Suppressor macrophage treated with lipopolysaccharide for 1 hour (primary cell): ENCODE data around the gene CTNNA1.

Source experiments
- DNase-seq, 3 donors: peaks; one replicate each; pipeline ENCODE4 v3.0.0-alpha.2; 2020 to 2022

CTNNA1 gene

DNA sequence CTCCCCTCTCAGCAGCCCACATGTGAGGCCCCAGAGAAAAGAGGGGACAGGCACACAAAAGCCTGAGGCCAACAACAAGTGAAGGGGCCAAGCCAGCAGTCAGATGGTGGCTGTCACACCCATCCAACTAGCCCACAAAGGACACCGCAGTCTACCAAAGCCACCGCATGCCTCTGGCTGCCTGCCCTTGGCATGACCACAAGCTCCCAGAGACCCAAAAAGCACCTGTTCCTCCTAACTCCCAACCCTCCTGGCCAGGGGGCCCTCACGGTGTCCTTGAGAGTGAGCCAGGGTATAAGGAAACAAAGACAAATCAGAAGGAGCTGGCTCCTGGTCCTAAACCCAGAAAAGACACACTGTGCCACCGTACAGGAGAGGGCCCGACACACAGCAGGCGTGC lies 199.7 kb downstream of the CTNNA1 start:
- DNase-seq = no peak

GRCh38 chr5:138953387-138954256 lies 200.4 kb downstream of the CTNNA1 start:
- peak; percentile 64 to 70 (median 67) for DNase-seq

GRCh38 chr5:138954257-138955012 lies 201.2 kb downstream of the CTNNA1 start:
- no peak for DNase-seq

DNA sequence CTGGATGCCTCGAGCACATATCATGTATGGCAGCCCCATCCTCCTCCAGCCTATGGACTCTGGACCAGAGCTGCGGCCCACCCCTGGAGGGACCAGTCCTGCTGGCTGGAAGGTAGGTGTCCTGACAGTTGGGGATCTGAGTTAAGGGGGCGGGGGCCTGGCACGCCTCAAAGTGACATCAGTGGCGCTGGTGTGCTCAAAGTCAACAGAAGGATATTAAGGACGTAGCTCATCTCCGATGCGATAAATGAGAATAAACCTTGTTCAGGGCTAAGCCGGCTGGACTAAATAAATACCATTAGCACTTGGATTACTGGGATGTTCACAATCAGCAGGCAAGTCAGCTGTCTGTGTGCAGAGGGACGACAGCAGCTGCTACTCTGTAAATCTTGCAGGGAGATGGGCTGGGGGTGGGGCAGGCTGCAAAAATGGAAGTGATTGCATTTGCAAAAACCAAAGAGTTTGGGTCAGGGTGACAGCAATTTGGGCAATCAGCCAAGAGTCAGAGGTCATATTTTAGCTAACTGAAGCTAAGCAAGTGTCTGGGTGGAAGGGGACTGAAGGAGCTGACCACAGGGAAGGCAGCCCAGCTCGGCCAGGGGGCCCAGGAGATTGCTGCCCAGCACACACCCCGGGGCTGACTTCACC lies 201.9 kb downstream of the CTNNA1 start:
- DNase-seq = peak in 1 of 3 donors; percentile 15

- no peak for DNase-seq
Observed at GRCh38 chr5:138955671-138956295, 202.6 kb downstream of the CTNNA1 start.

- no peak for DNase-seq
Observed at GRCh38 chr5:138956801-138957200, 203.6 kb downstream of the CTNNA1 start.

DNA sequence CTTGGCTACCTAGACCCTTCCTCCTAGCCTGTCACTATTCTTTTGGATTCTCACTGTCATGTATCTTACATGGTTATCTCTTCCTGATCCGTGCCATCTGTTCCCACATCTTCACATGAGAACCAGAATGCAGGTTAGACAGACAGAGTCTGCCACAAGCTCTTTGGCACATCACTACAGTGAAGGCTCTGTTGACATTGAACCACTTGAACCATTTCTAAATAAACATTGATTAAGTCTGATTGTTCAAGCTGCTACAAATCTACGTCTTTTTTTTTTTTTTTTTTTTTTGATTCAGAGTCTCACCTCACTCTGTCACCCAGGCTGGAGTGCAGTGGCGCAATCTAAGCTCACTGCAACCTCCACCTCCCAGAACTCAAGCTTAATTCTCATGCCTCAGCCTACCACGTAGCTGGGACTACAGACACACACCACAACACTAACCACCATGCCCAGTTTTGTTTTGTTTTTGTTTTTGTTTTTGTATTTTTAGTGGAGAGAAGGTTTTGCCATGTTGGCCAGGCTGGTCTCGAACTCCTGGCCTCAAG lies 207.0 kb downstream of the CTNNA1 start:
- no peak for DNase-seq

GRCh38 chr5:138961221-138961620 lies 208.0 kb downstream of the CTNNA1 start:
- no peak for DNase-seq

- peak in 1 of 3 donors; percentile 19 for DNase-seq
Observed at GRCh38 chr5:138961729-138962128, 208.5 kb downstream of the CTNNA1 start.

DNA sequence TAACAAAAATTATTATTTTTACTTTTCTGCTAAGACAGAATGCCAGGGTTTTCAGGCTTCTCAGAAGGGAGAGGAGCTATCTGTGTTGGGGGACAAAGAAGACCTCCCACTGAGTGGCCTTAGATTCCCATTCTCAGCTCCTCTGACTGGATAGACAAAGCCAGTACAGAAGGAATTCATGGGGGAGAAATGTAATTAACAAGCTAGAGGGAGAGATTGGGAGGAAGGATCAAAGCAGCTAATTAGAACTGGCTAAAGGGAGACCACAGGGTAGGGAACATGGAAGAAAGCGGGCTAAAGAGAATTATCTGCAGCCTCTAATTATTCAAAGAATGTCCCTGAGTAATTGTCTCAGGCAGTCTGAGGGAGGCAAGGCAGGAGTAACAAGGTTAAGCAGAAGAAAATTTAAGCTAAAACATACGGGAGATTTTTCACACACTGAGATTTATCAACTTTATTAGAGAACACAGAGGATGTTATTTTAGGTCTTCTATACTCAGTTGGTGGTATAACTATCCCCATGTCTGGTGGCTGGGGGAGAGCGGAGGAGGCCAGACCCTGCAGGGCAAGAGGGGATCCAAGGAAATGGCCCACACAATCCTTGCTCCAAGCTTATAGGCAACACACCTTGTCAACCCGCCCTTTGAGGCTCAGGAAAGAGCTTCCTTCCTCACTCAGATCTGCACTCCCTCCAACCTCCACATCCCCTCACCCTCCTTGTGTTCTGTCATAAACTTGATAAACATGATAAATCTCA lies 209.6 kb downstream of the CTNNA1 start:
- no peak for DNase-seq

DNA sequence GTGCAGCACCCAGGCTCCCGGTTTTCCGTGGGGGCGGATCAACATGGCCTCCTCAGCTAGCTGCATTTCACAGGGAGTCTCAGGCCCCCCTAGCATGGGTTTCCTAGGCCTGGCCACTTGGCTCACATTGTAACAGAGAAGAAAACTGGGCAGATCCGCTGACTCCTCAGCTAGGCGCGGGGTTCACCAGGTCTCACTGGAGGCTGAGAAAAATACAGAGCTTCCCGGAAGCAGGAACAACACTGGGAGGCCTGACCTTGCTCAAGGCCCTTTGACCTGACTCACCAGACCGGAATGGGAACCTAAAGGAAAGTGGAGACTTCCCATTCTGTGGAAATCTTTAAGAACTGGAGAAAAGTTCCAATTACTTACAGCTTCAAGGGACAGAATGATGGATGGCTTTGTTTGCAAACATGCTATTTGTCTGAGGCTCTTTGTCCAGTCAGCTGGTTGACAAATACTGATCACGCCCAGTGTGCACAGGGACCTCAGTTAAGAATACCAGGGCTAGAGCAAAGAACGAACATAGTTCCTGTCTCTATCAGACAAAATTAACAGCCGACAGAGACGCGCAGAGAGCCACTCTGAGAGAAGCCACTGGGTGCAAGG lies 210.6 kb downstream of the CTNNA1 start:
- no peak for DNase-seq

GRCh38 chr5:138964647-138965201 lies 211.5 kb downstream of the CTNNA1 start:
- DNase-seq = no peak

DNA sequence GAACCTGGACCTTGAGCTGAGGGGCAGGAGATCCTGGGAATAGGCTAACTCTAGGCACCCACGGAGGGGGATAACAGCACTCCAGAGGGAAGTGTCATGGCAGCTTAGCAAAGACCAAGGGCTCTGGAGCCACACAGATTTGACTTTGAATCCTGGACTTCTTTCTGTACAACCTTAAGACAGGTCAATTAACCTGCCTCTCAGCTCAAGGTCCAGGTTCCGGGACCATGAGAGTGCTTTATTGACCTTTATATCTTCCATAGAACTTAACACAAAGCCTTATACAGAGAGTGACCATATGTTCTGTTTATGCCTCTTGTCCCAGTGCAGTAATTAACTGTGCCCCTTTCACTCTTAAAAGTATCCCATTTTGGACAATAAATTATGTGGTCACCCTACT lies 212.4 kb downstream of the CTNNA1 start:
- no peak for DNase-seq

DNA sequence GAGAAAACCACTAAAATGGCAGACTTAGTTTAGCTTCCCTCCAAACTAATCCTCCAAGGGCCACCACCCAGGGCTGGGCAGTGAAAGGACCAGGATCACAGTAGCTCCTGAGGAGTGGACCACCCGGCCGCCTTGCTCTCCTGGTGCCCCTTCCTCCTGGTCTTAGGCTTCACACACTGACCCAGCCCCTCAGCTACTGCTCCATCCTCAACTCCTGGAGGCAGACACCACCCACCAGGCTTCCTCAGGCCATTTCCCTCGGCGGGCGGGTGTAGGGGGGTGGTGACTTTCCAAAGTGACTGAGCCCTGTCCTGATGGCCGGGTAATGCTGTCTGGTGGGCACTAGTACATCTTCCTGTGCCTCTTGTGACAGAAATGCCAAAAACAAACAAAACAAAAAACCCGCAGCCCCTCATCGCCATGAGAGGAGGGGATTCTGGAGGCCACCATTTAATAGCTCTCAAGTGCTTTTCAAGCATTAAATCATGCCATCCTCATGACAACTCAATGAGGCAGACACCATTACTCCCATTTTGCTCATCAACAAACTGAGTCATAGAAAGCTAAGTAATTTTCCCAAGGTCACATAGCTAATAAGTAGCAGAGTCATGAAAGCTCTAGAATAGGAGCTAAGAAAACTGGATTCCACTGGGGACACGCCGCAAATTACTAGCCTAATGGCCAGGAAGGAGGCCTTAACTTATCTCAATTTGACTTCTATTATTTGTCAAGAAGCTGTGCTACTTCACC lies 213.2 kb downstream of the CTNNA1 start:
- peak in 1 of 3 donors; percentile 25 for DNase-seq

- DNase-seq = no peak
Observed at GRCh38 chr5:138967791-138968448, 214.7 kb downstream of the CTNNA1 start.

DNA sequence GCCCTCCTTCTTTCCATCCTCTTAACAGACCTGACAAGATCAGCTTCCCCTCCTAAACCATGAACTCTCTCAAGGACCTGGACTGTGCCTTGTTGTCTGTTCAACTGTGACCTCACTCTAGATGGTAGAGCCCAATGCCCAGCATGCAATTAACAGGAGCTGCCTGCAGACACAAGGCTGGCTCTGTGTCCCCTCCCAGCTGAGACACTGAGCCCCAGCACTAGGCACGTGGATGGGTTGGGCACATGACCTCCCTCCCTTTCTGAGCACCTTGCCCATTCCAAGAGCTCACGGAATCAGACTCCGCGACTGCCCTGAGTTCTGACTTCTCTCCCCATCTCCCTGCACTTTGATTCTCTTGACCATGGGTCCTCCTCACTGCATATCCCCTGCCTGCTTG lies 215.4 kb downstream of the CTNNA1 start:
- DNase-seq = no peak

- no peak for DNase-seq
Observed at GRCh38 chr5:138969323-138970002, 216.2 kb downstream of the CTNNA1 start.

- no peak for DNase-seq
Observed at GRCh38 chr5:138972230-138972629, 219.0 kb downstream of the CTNNA1 start.

- no peak for DNase-seq
Observed at GRCh38 chr5:138972836-138973235, 219.6 kb downstream of the CTNNA1 start.
